Endothelial cell of umbilical vein (primary cell): ENCODE measurements around the gene HAX1. TPM values are rescaled to one million over a fixed set of nuclear protein-coding genes. Genes with fewer than 3 reads are reported as not detected.
"Not testable (repeated sequence)": the region's sequence is repeated elsewhere in the genome, so short reads cannot be mapped to it uniquely, and the experiment has no call there.

Source experiments
- BruUV-seq: library from RNA; stranded (reverse); fragments of 400-500 nt; replicated peaks from 2 replicates; lab custom pipeline; 2021; lab: Mats Ljungman, UMichigan
- CTCF ChIA-PET: fragments of 300-600, 350-600 bp; sonication (Branson Sonifier 250); formaldehyde crosslinking; loops from one replicate; lab custom pipeline; 2021; ENCODE audit warnings: antibody characterized with exemption, inconsistent platforms; lab: Charles Lee
- POLR2A ChIA-PET: fragments of 300-600, 350-600 bp; sonication (Branson Sonifier 250); formaldehyde crosslinking; loops from one replicate; lab custom pipeline; 2021; ENCODE audit warnings: antibody characterized with exemption, inconsistent platforms; lab: Charles Lee
- DNase-seq: peaks from one replicate; pipeline ENCODE4 v3.0.0-alpha.2; 2011; ENCODE audit warnings: low read depth, low spot score
- FAIRE-seq: peaks from 2 replicates; lab custom pipeline; 2011; peaks lifted over from hg19 to GRCh38; lab: Jason Lieb, UNC
- H2AFZ ChIP-seq: 2 replicates; pipeline ENCODE4 v1.6.0; 2012; ENCODE audit warnings: low read depth, low read length, control low read depth, inconsistent platforms
- H3K27ac ChIP-seq: 2 replicates; pipeline ENCODE4 v1.5.1; 2011; ENCODE audit warnings: low read depth, mild to moderate bottlenecking, control low read depth, low read length, moderate library complexity; ENCODE audit not compliant: insufficient read depth
- H3K27me3 ChIP-seq, 2 experiments: 2 replicates each; pipeline versions ENCODE4 v1.6.0 to v1.6.1; 2011; ENCODE audit warnings: low read length in 2 of 2, mixed read lengths in 1 of 2; ENCODE audit not compliant: control insufficient read depth in 2 of 2, insufficient read depth in 2 of 2
- H3K36me3 ChIP-seq, 2 experiments: 2 replicates in 1 of 2; 3 replicates in 1 of 2; pipeline ENCODE4 v1.5.1; 2011; ENCODE audit warnings: low read length in 2 of 2, mild to moderate bottlenecking in 1 of 2, moderate library complexity in 1 of 2; ENCODE audit not compliant: control insufficient read depth in 2 of 2, insufficient read depth in 2 of 2; ENCODE audit errors: extremely low read depth in 1 of 2
- H3K4me1 ChIP-seq: 3 replicates; pipeline ENCODE4 v1.5.1; 2011; ENCODE audit warnings: mild to moderate bottlenecking, low read length; ENCODE audit not compliant: control insufficient read depth, insufficient read depth; ENCODE audit errors: extremely low read depth
- H3K4me2 ChIP-seq: 2 replicates; pipeline ENCODE4 v1.6.1; 2011; ENCODE audit warnings: low read length, control low read depth, mixed read lengths; ENCODE audit not compliant: insufficient read depth
- H3K4me3 ChIP-seq, 3 experiments: fragments of 200-600 bp in 1 of 3; sonication (generic), shearing (Covaris generic) in 1 of 3; replicated peaks in 1 of 3; 2 replicates each; pipeline ENCODE4 v1.5.1; 2011 to 2016; ENCODE audit warnings: control low read depth in 3 of 3, low read length in 3 of 3, mild to moderate bottlenecking in 2 of 3, inconsistent platforms in 1 of 3, low read depth in 1 of 3, moderate library complexity in 1 of 3; ENCODE audit not compliant: insufficient read depth in 1 of 3
- H3K79me2 ChIP-seq: 2 replicates; pipeline ENCODE4 v1.6.0; 2012; ENCODE audit warnings: low read length, inconsistent platforms; ENCODE audit not compliant: control insufficient read depth, insufficient read depth
- H3K9ac ChIP-seq: replicated peaks from 2 replicates; pipeline ENCODE3; 2011; ENCODE audit warnings: low read length, control low read depth; ENCODE audit not compliant: insufficient read depth; ENCODE audit errors: extremely low read depth
- H3K9me1 ChIP-seq: replicated peaks from 3 replicates; pipeline ENCODE4 v1.6.0; 2011; ENCODE audit warnings: mild to moderate bottlenecking, low read length; ENCODE audit not compliant: control insufficient read depth, insufficient read depth; ENCODE audit errors: extremely low read depth
- H3K9me3 ChIP-seq: replicated peaks from 2 replicates; pipeline ENCODE4 v1.5.1; 2012; ENCODE audit warnings: low read length, inconsistent platforms; ENCODE audit not compliant: control insufficient read depth, insufficient read depth
- H4K20me1 ChIP-seq: replicated peaks from 2 replicates; pipeline ENCODE3; 2011; ENCODE audit warnings: mild to moderate bottlenecking, low read length; ENCODE audit not compliant: control insufficient read depth, insufficient read depth; ENCODE audit errors: extremely low read depth
- dilution Hi-C: fragments of 300-500 bp; cut with MboI; formaldehyde crosslinking; loops from one replicate; pipeline ENCODE4 v1.15.0; 2019; ENCODE audit warnings: low sequenced_read_pairs; ENCODE audit not compliant: extremely low pct_ligation_motif_present
- intact Hi-C: fragments of 100-400 bp; cut with micrococcal nuclease; formaldehyde crosslinking; loops from one replicate; pipeline ENCODE4 v1.10.0; 2022
- polyA plus RNA-seq, 4 experiments: library from polyadenylated mRNA; depleted of rRNA in 3 of 4; stranded (reverse) in 3 of 4; unstranded in 1 of 4; fragments of >200 nt; gene quantifications; 2 replicates each; pipeline versions ENCODE4 v1.2.1 to v1.2.3, GENCODE V29; 2011 to 2012; ENCODE audit warnings: missing spikeins in 1 of 4
- total RNA-seq: library from RNA; stranded (reverse); gene quantifications from 2 replicates; pipeline ENCODE4 v1.2.3, GENCODE V29; 2021

Gene HAX1
- total and polyA plus RNA-seq, 2 donors (not counting 3 experiments of a cell fraction or from before 2014, with no cell fraction given), result 78.4 to 95.3 TPM

GRCh38 chr1:154231112-154231511 lies 41.3 kb upstream of the HAX1 start:
- H3K27me3 ChIP-seq, H4K20me1 ChIP-seq, dilution Hi-C loops, H3K27ac ChIP-seq, H2AFZ ChIP-seq, intact Hi-C loops, H3K9me1 ChIP-seq, H3K4me2 ChIP-seq, BruUV-seq, H3K4me3 ChIP-seq, H3K9ac ChIP-seq, H3K4me1 ChIP-seq, H3K9me3 ChIP-seq, FAIRE-seq, DNase-seq: not testable (repeated sequence)
- Histone ChIP-seq H3K36me3 (peaks cover 18 to 32% of the 10 kb centered on the region in 2 experiments), H3K79me2 (peaks cover 51% of the 10 kb centered on the region)
- CTCF ChIA-PET, result interaction anchor here (1.5 to 2.1 kb wide), 2 partner anchors 32 to 104 kb away, joined by 3 to 5 read pairs; no protein-coding TSS in a partner anchor
- POLR2A ChIA-PET, result interaction anchor here (0.5 kb wide), 1 partner anchor 11 kb away, joined by 5 read pairs; the partner anchor contains the start of gene UBAP2L

- H3K4me3 ChIP-seq, POLR2A ChIA-PET, dilution Hi-C loops, H3K4me1 ChIP-seq, H3K27me3 ChIP-seq, intact Hi-C loops, H3K9me1 ChIP-seq, BruUV-seq, FAIRE-seq, H3K27ac ChIP-seq, H3K9me3 ChIP-seq, H3K4me2 ChIP-seq, H2AFZ ChIP-seq, H4K20me1 ChIP-seq, H3K9ac ChIP-seq, DNase-seq: not testable (repeated sequence)
- Histone ChIP-seq H3K36me3 (peaks cover 18 to 45% of the 10 kb centered on the region in 2 experiments), H3K79me2 (peaks cover 52% of the 10 kb centered on the region)
- CTCF ChIA-PET, result interaction anchor here (1.7 kb wide), 1 partner anchor 34 kb away, joined by 4 read pairs; no protein-coding TSS in a partner anchor
Measured at GRCh38 chr1:154233127-154233526, 39.3 kb upstream of the HAX1 start.
